AG04450 (cell line): ENCODE data around the gene OLFML2B. TPM values are rescaled to one million over a fixed set of nuclear protein-coding genes. Genes with fewer than 3 reads are reported as not detected.
"Not testable (repeated sequence)": the region's sequence is repeated elsewhere in the genome, so short reads cannot be mapped to it uniquely, and the experiment has no call there.

Source experiments
- CTCF ChIA-PET: fragments of 300-600, 350-600 bp; formaldehyde crosslinking; extraction: SDS; loops from one replicate; lab custom pipeline; 2022; ENCODE audit warnings: antibody characterized with exemption, inconsistent platforms; lab: Charles Lee
- POLR2A ChIA-PET: fragments of 350-600 bp; formaldehyde crosslinking; extraction: SDS; loops from one replicate; lab custom pipeline; 2021; ENCODE audit warnings: antibody characterized with exemption, inconsistent platforms; lab: Yijun Ruan, JAX
- DNase-seq: peaks from one replicate; pipeline ENCODE4 v3.0.0-alpha.2; 2011; ENCODE audit warnings: low read depth, low spot score
- H3K27ac ChIP-seq: one replicate; pipeline ENCODE4 v1.5.1; 2012; ENCODE audit warnings: low read depth, low read length, control low read depth
- H3K27me3 ChIP-seq: one replicate; pipeline ENCODE4 v1.6.0; 2012; ENCODE audit warnings: low read length; ENCODE audit not compliant: control insufficient read depth, insufficient read depth
- H3K4me3 ChIP-seq: 2 replicates; pipeline ENCODE4 v1.5.1; 2011; ENCODE audit warnings: mild to moderate bottlenecking, low read depth, low read length, control low read depth
- H3K9me3 ChIP-seq: 2 replicates; pipeline ENCODE4 v1.5.1; 2012; ENCODE audit warnings: low read length; ENCODE audit not compliant: control insufficient read depth, insufficient read depth
- CTCF ChIP-seq: IDR thresholded peaks from 2 replicates; pipeline ENCODE4 v1.5.1; 2011; ENCODE audit warnings: low read depth, low read length, control low read depth, inconsistent platforms
- polyA plus RNA-seq: library from polyadenylated mRNA; depleted of rRNA; stranded (reverse); fragments of >200 nt; gene quantifications from 2 replicates; pipeline ENCODE4 v1.2.3, GENCODE V29; 2011

Gene OLFML2B
- polyA plus RNA-seq, 1 experiment: 0.68 TPM

DNA sequence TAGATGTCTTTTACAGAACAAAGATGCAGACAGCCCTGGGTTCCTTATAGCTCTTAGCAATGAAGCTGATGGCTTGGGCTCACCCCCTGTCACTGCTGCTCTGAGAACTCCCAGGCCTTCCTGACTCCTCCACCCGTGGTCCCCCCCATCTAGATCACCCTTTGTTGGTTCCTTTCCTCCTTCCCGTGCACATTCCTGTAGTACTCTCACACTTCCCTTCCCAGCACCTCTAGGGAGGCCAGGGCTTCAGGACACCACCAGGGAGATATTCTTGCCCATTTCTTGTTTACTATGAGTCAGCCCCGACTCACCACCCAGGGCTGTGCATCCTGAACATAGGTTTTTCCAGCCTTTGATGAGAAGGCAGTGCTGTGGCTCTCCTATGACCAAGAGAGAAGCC, 31.4 kb upstream of the OLFML2B start:
- peak; percentile 49 for DNase-seq
- TF ChIP-seq CTCF: 0 out of 2 replicates have a peak, but pooled peaks have one; percentile 7
- Histone ChIP-seq H3K4me3 (no peak overlapping the region), H3K27me3 (peaks cover 9% of the 10 kb centered on the region), H3K27ac (peak overlapping the region; percentile 63), H3K9me3 (no peaks in the 10 kb centered on the region)
- POLR2A ChIA-PET: no interaction called here
- CTCF ChIA-PET: interaction anchor here (0.7 to 2.3 kb wide), 8 partner anchors 13 to 745 kb away, joined by 3 to 82 read pairs (median 4); no protein-coding TSS in a partner anchor

- H3K27ac ChIP-seq, H3K9me3 ChIP-seq, H3K27me3 ChIP-seq, CTCF ChIA-PET, H3K4me3 ChIP-seq, DNase-seq, POLR2A ChIA-PET: not testable (repeated sequence)
Observed at GRCh38 chr1:162053949-162054348, 30.3 kb upstream of the OLFML2B start.

- no peak for DNase-seq
- CTCF ChIA-PET: interaction anchor here (0.6 to 3.3 kb wide), 3 partner anchors 9 to 255 kb away, joined by 6 to 23 read pairs (median 14); no protein-coding TSS in a partner anchor
- no peak overlapping the region for H3K27ac ChIP-seq
- no peaks in the 10 kb centered on the region for H3K27me3 ChIP-seq
- H3K4me3 ChIP-seq: no peak overlapping the region
- H3K9me3 ChIP-seq: no peaks in the 10 kb centered on the region
- TF ChIP-seq CTCF: no peak
- POLR2A ChIA-PET: no interaction called here
Observed at GRCh38 chr1:162046921-162047320, 23.3 kb upstream of the OLFML2B start.

GRCh38 chr1:162042361-162042760, 18.7 kb upstream of the OLFML2B start:
- CTCF ChIA-PET: interaction anchor here (2.3 to 3.5 kb wide), 2 partner anchors 9 to 250 kb away, joined by 6 to 49 read pairs; no protein-coding TSS in a partner anchor

GRCh38 chr1:162040657-162041056, 17.0 kb upstream of the OLFML2B start:
- peak; percentile 64 for TF ChIP-seq CTCF
- Histone ChIP-seq H3K27ac (no peak overlapping the region), H3K4me3 (no peak overlapping the region), H3K27me3 (peaks cover 2% of the 10 kb centered on the region), H3K9me3 (no peaks in the 10 kb centered on the region)
- POLR2A ChIA-PET: no interaction called here
- CTCF ChIA-PET: interaction anchor here (0.8 to 3.5 kb wide), 6 partner anchors 8 to 248 kb away, joined by 3 to 49 read pairs (median 5); no protein-coding TSS in a partner anchor
- DNase-seq: no peak

More at GRCh38 chr1:162042361-162042760, 18.7 kb upstream of the OLFML2B start:
- POLR2A ChIA-PET: no interaction called here
- no peak for TF ChIP-seq CTCF
- no peak overlapping the region for H3K4me3 ChIP-seq
- no peak overlapping the region for H3K27ac ChIP-seq
- DNase-seq: no peak
- H3K27me3 ChIP-seq: peaks cover 2% of the 10 kb centered on the region
- no peaks in the 10 kb centered on the region for H3K9me3 ChIP-seq
